T-helper 22 cell (primary cell): ENCODE results near the gene SLC25A36.
"Not testable (repeated sequence)": the region's sequence is repeated elsewhere in the genome, so short reads cannot be mapped to it uniquely, and the experiment has no call there.

Experiments used
- DNase-seq: peaks from one replicate; pipeline ENCODE4 v3.0.0-alpha.2; 2020; ENCODE audit warnings: low read depth

SLC25A36 gene

GRCh38 chr3:140994861-140995260, 53.2 kb downstream of the SLC25A36 start:
- DNase-seq, result not testable (repeated sequence)

GRCh38 chr3:140995881-140996280, 54.2 kb downstream of the SLC25A36 start:
- DNase-seq, result no peak

GRCh38 chr3:141000027-141000663, 58.5 kb downstream of the SLC25A36 start:
- DNase-seq, result no peak

- no peak for DNase-seq
Observed at GRCh38 chr3:141000686-141001085, 59.0 kb downstream of the SLC25A36 start.

- DNase-seq, result no peak
Observed at GRCh38 chr3:141006344-141006743, 64.7 kb downstream of the SLC25A36 start.

GRCh38 chr3:141009496-141009895, 67.9 kb downstream of the SLC25A36 start:
- no peak for DNase-seq

GRCh38 chr3:141011232-141011996, 69.8 kb downstream of the SLC25A36 start:
- peak; percentile 12 for DNase-seq

GRCh38 chr3:141011997-141012262, 70.3 kb downstream of the SLC25A36 start:
- DNase-seq, result no peak

- DNase-seq, result no peak
Observed at GRCh38 chr3:141012571-141012970, 70.9 kb downstream of the SLC25A36 start.

- DNase-seq, result no peak
Observed at GRCh38 chr3:141015481-141015880, 73.8 kb downstream of the SLC25A36 start.

GRCh38 chr3:141017366-141018322, 76.0 kb downstream of the SLC25A36 start:
- not testable (repeated sequence) for DNase-seq

GRCh38 chr3:141019244-141019643, 77.6 kb downstream of the SLC25A36 start:
- DNase-seq, result no peak

GRCh38 chr3:141020143-141020830, 78.7 kb downstream of the SLC25A36 start:
- DNase-seq, result no peak

GRCh38 chr3:141021261-141021660, 79.6 kb downstream of the SLC25A36 start:
- DNase-seq, result no peak
